Measurements from ENCODE around the gene FILIP1L. TPM values are rescaled to one million over a fixed set of nuclear protein-coding genes. Genes with fewer than 3 reads are reported as not detected.

Gene FILIP1L
- total and polyA plus RNA-seq, 2 of the 13 experiments (the other 11 are each of a cell fraction or from before 2014, with no cell fraction given): 8.1 to 187 TPM

- no TSS peak for BruUV-seq (replicated peaks)
- FAIRE-seq (no peak), ATAC-seq (no peak)
These were observed 233.2 kb downstream of the FILIP1L start for GRCh38 chr3:99881121-99881524.

More at GRCh38 chr3:99881121-99881524, 233.2 kb downstream of the FILIP1L start:
- H3K4me3 ChIP-seq (replicated peaks in 1 of 3; ENCODE audit: insufficient read depth in 1 of 3, low read depth in 2 of 3, low read length in 3 of 3): no peak overlapping the region
- TF ChIP-seq ISL2 (CRISPR knock-in tag; IDR thresholded peaks at IDR 0.05): no peak
- TF ChIP-seq BCL3 (CRISPR knock-in tag; IDR thresholded peaks at IDR 0.05): no peak
- no peak for TF ChIP-seq MTA1 (CRISPR knock-in tag; IDR thresholded peaks at IDR 0.05; ENCODE audit: borderline replicate concordance)
- TF ChIP-seq ZNF543 (CRISPR knock-in tag; IDR thresholded peaks at IDR 0.05): no peak
- no peak for TF ChIP-seq ARHGAP35 (CRISPR knock-in tag; IDR thresholded peaks at IDR 0.05; ENCODE audit: borderline replicate concordance)
- TF ChIP-seq ZNF138 (CRISPR knock-in tag; IDR thresholded peaks at IDR 0.05; ENCODE audit: low read depth): no peak
- TF ChIP-seq ZSCAN30 (CRISPR knock-in tag; IDR thresholded peaks at IDR 0.05): no peak
- no peak for TF ChIP-seq RBM39 (IDR thresholded peaks at IDR 0.05; ENCODE audit: low read depth, low read length, poor library complexity, severe bottlenecking)
- no peak for TF ChIP-seq AHDC1 (CRISPR knock-in tag; IDR thresholded peaks at IDR 0.05; ENCODE audit: borderline replicate concordance)
- TF ChIP-seq ESRRA (CRISPR knock-in tag; IDR thresholded peaks at IDR 0.05; ENCODE audit: low read depth): no peak
- no peaks in the 10 kb centered on the region for H3K27me3 ChIP-seq (ENCODE audit: control insufficient read depth in 1 of 2, insufficient read depth in 2 of 2, low read length in 2 of 2)
- H3K27ac ChIP-seq (ENCODE audit: extremely low read length, insufficient read depth, low read length): no peak overlapping the region
- H3K4me1 ChIP-seq (ENCODE audit: insufficient read depth, low read length): peaks cover 76% of the 10 kb centered on the region
- no peaks in the 10 kb centered on the region for H3K36me3 ChIP-seq (replicated peaks in 1 of 2; ENCODE audit: control insufficient read depth in 1 of 2, insufficient read depth in 2 of 2, low read length in 2 of 2)
- H3K4me2 ChIP-seq (ENCODE audit: low read depth, low read length): no peak overlapping the region
- intact Hi-C loops (cut with micrococcal nuclease; ENCODE audit: unreplicated experiment): no loop called here
- ChIA-PET POLR2A (no interaction called here), CTCF (ENCODE audit: low intra/inter-chr PET ratio, low total read pairs) (no interaction called here)
- peaks cover 8% of the 10 kb centered on the region for H3K79me2 ChIP-seq (ENCODE audit: insufficient read depth, low read length)
- no peaks in the 10 kb centered on the region for H4K20me1 ChIP-seq (ENCODE audit: insufficient read depth, low read length)
- no peaks in the 10 kb centered on the region for H3K9me3 ChIP-seq (ENCODE audit: low read length)
- no peak for DNase-seq (ENCODE audit: low spot score)
- in situ Hi-C loops (cut with HindIII; ENCODE audit: extremely low pct_ligation_motif_present, low pct_unique_long_range_greater_than_20kb): no loop called here
- no peak overlapping the region for H3K9ac ChIP-seq (ENCODE audit: insufficient read depth, low read depth, low read length)
- WGBS (ENCODE audit: low lambda C conversion rate): 97% methylated on average over 2 of the region's 2 CpGs
- no peak overlapping the region for H2AFZ ChIP-seq (ENCODE audit: low read length)

Measured in HepG2 (cell line).